ENCODE results near the gene THRA. TPM values are rescaled to one million over a fixed set of nuclear protein-coding genes. Genes with fewer than 3 reads are reported as not detected.

The THRA gene
- polyA plus RNA-seq, 4 donors = 22.4 to 67.5 (median 43.4) TPM

DNA sequence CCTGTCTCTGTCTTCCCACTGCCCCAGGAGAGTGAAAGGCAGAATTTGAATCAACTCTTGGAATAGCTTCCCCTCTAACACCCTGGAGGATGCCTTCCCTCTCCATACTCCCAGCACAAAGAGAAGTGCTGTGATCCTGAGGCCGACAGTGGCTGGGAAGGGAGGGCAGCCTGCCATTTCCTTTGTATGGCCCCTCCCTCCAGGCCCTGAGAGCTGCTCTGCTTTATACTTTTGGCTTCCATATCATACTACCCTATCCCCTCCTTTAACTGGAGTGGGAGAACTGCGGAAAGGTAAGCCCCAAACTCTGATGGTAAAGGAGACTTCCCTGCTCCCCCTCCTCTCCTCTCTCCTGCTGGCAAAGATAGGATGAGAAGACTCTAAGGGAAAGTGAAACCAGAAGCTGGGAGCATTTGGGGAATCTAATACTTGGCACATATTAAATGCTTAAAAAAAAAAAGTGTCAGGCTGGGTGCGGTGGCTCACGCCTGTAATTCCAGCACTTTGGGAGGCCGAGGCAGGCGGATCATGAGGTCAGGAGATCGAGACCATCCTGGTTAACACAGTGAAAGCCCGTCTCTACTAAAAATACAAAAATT, 4.5 kb upstream of the THRA start:
- H3K27ac ChIP-seq (ENCODE audit: low read depth in 1 of 3, low read length in 2 of 3) = peak overlapping the region in 2 of 3 donors; percentile 8 to 59
- H3K36me3 ChIP-seq (ENCODE audit: control insufficient read depth in 3 of 3, insufficient read depth in 2 of 3, low read depth in 1 of 3, low read length in 3 of 3) = no peaks in the 10 kb centered on the region
- DNase-seq = peak in 1 of 2 donors; percentile 66
- H3K4me1 ChIP-seq (ENCODE audit: control insufficient read depth in 3 of 3, insufficient read depth in 2 of 3, low read depth in 1 of 3, low read length in 2 of 3) = peaks cover 0 to 15% (median 3%) of the 10 kb centered on the region in 3 donors
- no peak for FAIRE-seq
- H3K9me3 ChIP-seq (ENCODE audit: control insufficient read depth in 2 of 2, insufficient read depth in 1 of 2, low read depth in 1 of 2, low read length in 1 of 2) = no peaks in the 10 kb centered on the region
- H3K27me3 ChIP-seq (ENCODE audit: control insufficient read depth in 3 of 3, insufficient read depth in 3 of 3, low read length in 3 of 3) = no peaks in the 10 kb centered on the region
- no peak overlapping the region for H3K4me3 ChIP-seq (ENCODE audit: low read depth in 1 of 3, low read length in 3 of 3)
- WGBS, 3 donors = 18 to 31% (median 26%) methylated on average over 8 of the region's 8 CpGs

DNA sequence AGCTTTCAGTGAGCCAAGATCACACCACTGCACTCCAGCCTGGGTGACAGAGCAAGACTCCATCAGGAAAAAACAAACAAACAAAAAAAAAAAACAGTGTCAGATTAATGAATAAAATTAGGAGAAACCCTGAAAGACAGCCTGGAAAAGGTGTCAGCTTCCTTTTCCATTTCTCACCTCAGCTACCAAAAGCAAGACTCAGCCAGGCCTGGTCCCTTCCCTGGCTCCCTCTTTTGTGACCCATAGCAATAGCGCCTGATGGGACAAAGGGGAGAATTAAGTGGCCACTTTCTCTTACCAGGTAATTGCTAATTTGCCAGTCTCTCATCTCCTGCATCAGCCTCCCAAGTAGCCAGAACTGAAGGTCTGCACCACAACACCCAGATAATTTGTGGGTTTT, 3.9 kb upstream of the THRA start:
- Histone ChIP-seq H3K4me1 (ENCODE audit: control insufficient read depth in 3 of 3, insufficient read depth in 2 of 3, low read depth in 1 of 3, low read length in 2 of 3) (peaks cover 0 to 16% (median 0%) of the 10 kb centered on the region in 3 donors), H3K4me3 (ENCODE audit: low read depth in 1 of 3, low read length in 3 of 3) (no peak overlapping the region), H3K27ac (ENCODE audit: low read depth in 1 of 3, low read length in 2 of 3) (peak overlapping the region in 1 of 3 donors; percentile 59), H3K27me3 (ENCODE audit: control insufficient read depth in 3 of 3, insufficient read depth in 3 of 3, low read length in 3 of 3) (no peaks in the 10 kb centered on the region), H3K9me3 (ENCODE audit: control insufficient read depth in 2 of 2, insufficient read depth in 1 of 2, low read depth in 1 of 2, low read length in 1 of 2) (no peaks in the 10 kb centered on the region), H3K36me3 (ENCODE audit: control insufficient read depth in 3 of 3, insufficient read depth in 2 of 3, low read depth in 1 of 3, low read length in 3 of 3) (no peaks in the 10 kb centered on the region)
- DNase-seq (no peak), FAIRE-seq (no peak)
- 91 to 100% (median 93%) methylated on average over 1 of the region's 1 CpG for WGBS, 3 donors

DNA sequence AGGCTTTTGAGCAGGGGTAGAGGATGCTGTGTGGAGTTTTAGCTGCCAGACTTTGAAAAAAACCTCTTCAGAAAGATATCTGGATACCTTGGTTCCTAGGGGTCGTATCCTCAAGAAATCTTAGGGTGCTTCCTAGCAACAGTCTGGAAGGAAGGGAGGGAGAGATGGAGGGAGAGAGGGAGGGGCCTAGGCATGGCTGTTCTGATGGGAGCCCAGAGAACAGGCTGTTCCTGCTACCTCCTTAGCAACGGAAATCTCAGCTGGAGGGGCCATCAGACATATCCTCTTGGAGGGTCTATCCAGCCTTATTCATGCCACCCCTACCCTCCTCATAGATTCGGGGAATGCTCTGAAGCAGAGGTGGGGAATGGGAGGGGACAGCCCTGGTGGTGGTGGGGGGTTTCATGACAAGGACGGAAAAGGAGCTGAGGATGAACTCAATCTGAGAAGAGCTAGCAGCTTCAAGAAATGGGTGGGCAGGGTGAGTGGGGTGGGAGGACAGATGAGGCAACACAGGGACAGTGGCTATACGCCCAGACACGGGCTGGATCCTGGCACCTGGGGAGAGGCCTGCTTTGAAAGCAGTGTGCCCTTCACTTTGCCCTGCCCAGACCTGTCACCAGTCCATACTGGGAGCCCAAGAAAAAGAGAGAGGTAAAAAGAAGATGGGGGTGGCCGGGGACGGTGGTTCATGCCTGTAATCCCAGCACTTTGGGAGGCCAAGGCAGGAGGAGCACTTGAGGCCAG, 2.9 kb upstream of the THRA start:
- no peak overlapping the region for H3K4me3 ChIP-seq (ENCODE audit: low read depth in 1 of 3, low read length in 3 of 3)
- DNase-seq (no peak), FAIRE-seq (no peak)
- H3K9me3 ChIP-seq (ENCODE audit: control insufficient read depth in 2 of 2, insufficient read depth in 1 of 2, low read depth in 1 of 2, low read length in 1 of 2) = no peaks in the 10 kb centered on the region
- no peaks in the 10 kb centered on the region for H3K27me3 ChIP-seq (ENCODE audit: control insufficient read depth in 3 of 3, insufficient read depth in 3 of 3, low read length in 3 of 3)
- peaks cover 0 to 9% (median 0%) of the 10 kb centered on the region in 3 donors for H3K36me3 ChIP-seq (ENCODE audit: control insufficient read depth in 3 of 3, insufficient read depth in 2 of 3, low read depth in 1 of 3, low read length in 3 of 3)
- 77 to 80% (median 79%) methylated on average over 8 of the region's 8 CpGs for WGBS, 3 donors
- H3K4me1 ChIP-seq (ENCODE audit: control insufficient read depth in 3 of 3, insufficient read depth in 2 of 3, low read depth in 1 of 3, low read length in 2 of 3) = peaks cover 0 to 27% (median 0%) of the 10 kb centered on the region in 3 donors
- H3K27ac ChIP-seq (ENCODE audit: low read depth in 1 of 3, low read length in 2 of 3) = no peak overlapping the region

DNA sequence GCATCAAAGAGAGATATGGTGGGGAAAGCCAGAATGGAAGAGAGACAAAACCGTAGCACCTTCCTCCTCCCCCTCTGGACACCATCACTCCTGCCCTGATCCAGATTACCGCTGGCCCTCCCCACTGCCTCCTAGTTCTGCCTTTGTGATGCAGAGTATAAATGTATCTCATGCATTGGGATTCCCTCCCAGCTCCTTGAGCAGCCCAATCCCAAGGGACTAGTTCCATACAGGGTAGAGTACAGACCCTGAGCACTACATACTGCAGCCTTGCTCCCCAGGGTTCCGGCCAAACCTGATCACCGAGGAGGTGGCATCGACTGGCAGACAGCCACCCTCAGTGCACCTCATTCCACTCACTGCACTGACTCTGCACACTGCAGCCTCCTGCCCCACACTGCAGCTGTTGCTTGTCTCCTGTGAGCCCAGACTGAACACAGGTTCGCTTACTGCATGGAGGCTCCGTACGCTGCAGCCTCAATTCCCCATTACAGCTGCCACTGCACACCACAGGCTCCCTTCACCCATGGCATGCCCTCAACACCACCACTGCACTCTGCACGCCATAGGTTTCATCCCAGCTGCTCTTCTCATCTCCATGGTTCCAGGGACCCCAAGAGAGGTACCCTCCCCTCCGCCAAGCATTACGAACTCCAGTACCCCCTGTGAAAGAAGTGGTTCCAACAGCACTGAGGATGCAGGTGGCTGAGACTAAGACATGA, 1.7 kb upstream of the THRA start:
- Histone ChIP-seq H3K9me3 (ENCODE audit: control insufficient read depth in 2 of 2, insufficient read depth in 1 of 2, low read depth in 1 of 2, low read length in 1 of 2) (no peaks in the 10 kb centered on the region), H3K27me3 (ENCODE audit: control insufficient read depth in 3 of 3, insufficient read depth in 3 of 3, low read length in 3 of 3) (no peaks in the 10 kb centered on the region), H3K27ac (ENCODE audit: low read depth in 1 of 3, low read length in 2 of 3) (no peak overlapping the region), H3K4me3 (ENCODE audit: low read depth in 1 of 3, low read length in 3 of 3) (no peak overlapping the region), H3K36me3 (ENCODE audit: control insufficient read depth in 3 of 3, insufficient read depth in 2 of 3, low read depth in 1 of 3, low read length in 3 of 3) (peaks cover 0 to 16% (median 0%) of the 10 kb centered on the region in 3 donors), H3K4me1 (ENCODE audit: control insufficient read depth in 3 of 3, insufficient read depth in 2 of 3, low read depth in 1 of 3, low read length in 2 of 3) (peaks cover 0 to 36% (median 4%) of the 10 kb centered on the region in 3 donors)
- DNase-seq (no peak), FAIRE-seq (no peak)
- WGBS, 3 donors = 46 to 73% (median 57%) methylated on average over 11 of the region's 11 CpGs

DNA sequence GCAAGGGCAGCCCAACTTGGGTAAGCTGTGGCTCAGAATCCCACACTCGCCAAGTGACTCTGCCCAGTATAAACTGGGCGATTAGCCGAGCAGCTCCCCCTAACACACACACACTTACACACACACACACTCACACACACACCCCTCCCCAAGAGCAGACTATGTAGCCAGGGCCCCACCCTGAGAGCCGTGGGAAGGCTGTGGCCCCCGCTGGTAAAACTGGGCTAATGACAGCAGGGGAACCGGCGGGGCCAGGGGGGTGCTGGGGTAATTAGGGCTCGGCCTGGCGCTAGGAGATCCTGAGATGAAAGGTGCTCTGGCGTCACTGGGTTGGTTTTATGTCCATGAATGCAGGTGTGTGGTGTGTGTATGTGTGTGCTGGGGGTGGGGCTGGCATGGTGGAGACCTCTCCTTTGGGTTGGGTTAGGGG, 1.1 kb upstream of the THRA start:
- Histone ChIP-seq H3K4me3 (ENCODE audit: low read depth in 1 of 3, low read length in 3 of 3) (no peak overlapping the region), H3K27ac (ENCODE audit: low read depth in 1 of 3, low read length in 2 of 3) (peak overlapping the region in 1 of 3 donors; percentile 64), H3K9me3 (ENCODE audit: control insufficient read depth in 2 of 2, insufficient read depth in 1 of 2, low read depth in 1 of 2, low read length in 1 of 2) (no peaks in the 10 kb centered on the region), H3K27me3 (ENCODE audit: control insufficient read depth in 3 of 3, insufficient read depth in 3 of 3, low read length in 3 of 3) (no peaks in the 10 kb centered on the region), H3K4me1 (ENCODE audit: control insufficient read depth in 3 of 3, insufficient read depth in 2 of 3, low read depth in 1 of 3, low read length in 2 of 3) (peaks cover 2 to 41% (median 4%) of the 10 kb centered on the region in 3 donors), H3K36me3 (ENCODE audit: control insufficient read depth in 3 of 3, insufficient read depth in 2 of 3, low read depth in 1 of 3, low read length in 3 of 3) (peaks cover 0 to 18% (median 0%) of the 10 kb centered on the region in 3 donors)
- DNase-seq (peak; percentile 42 to 74), FAIRE-seq (no peak)
- 9 to 51% (median 29%) methylated on average over 8 to 10 of the region's 10 CpGs for WGBS, 3 donors

DNA sequence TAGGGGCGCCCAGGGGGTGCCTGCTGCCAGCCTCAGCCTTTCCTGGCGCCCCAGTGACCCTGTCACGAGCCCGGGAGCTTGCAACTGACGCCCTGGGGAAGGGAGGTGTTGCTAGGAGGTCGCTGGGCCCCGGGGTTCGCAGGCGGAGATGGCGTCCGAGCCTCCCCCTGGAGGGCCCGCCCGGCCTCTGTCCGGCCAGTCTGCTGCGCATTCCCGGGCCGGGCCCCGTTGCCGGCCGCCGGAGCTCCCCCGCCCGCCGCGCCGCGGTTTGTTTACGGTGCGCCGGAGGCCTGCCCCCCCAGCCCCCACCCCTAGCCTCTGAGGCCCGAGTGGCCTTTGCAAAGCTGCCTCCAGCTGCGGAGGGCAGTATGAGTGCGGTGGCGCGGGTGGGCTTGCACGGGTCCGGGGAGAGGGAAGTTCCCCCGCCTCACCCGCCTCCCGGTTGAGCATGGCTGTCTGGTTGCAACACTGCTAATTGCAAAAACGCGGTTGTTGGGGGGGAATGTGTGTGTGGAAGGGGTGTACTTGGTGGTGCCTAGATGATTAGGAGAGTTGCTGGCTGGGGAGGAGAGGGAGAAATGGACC, 514 bp downstream of the THRA start:
- H3K27me3 ChIP-seq (ENCODE audit: control insufficient read depth in 3 of 3, insufficient read depth in 3 of 3, low read length in 3 of 3) = no peaks in the 10 kb centered on the region
- H3K27ac ChIP-seq (ENCODE audit: low read depth in 1 of 3, low read length in 2 of 3) = peak overlapping the region; percentile 91 to 99 (median 92)
- DNase-seq (peak in 1 of 2 donors; percentile 85), FAIRE-seq (no peak)
- 0 to 1% (median 0%) methylated on average over 21 to 42 of the region's 42 CpGs for WGBS, 3 donors
- H3K9me3 ChIP-seq (ENCODE audit: control insufficient read depth in 2 of 2, insufficient read depth in 1 of 2, low read depth in 1 of 2, low read length in 1 of 2) = no peaks in the 10 kb centered on the region
- peaks cover 4 to 55% (median 5%) of the 10 kb centered on the region in 3 donors for H3K4me1 ChIP-seq (ENCODE audit: control insufficient read depth in 3 of 3, insufficient read depth in 2 of 3, low read depth in 1 of 3, low read length in 2 of 3)
- peaks cover 0 to 32% (median 0%) of the 10 kb centered on the region in 3 donors for H3K36me3 ChIP-seq (ENCODE audit: control insufficient read depth in 3 of 3, insufficient read depth in 2 of 3, low read depth in 1 of 3, low read length in 3 of 3)
- peak overlapping the region; percentile 79 to 93 (median 90) for H3K4me3 ChIP-seq (ENCODE audit: low read depth in 1 of 3, low read length in 3 of 3)

DNA sequence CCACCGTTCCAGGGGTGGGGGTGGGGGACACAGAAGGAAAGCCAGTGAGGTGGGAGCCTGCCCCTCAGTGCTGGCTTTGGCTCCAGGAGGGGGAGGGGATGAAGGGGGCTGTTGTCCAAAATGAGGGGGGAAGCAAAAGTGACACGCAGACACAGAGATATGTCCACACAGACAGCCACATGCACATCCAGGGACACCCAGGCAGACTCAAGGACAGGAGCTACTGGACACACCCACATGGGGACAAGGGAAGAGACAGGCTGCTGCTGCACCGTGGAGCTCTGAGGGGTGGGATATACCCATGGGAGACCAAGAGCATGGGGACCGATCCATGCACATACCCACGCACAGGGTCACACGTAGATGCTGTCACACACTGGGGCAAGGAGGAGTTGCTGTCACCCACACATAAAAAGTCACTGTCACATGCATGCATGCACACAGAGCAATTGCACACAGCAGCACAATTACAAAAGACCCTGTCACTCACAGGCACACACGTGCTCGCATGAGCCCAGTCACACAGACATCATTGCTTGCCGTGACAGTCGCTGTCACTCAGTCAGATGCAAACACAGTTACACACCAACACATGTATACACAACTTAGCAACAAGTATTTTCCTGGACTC, 1.3 kb downstream of the THRA start:
- no peaks in the 10 kb centered on the region for H3K9me3 ChIP-seq (ENCODE audit: control insufficient read depth in 2 of 2, insufficient read depth in 1 of 2, low read depth in 1 of 2, low read length in 1 of 2)
- 7 to 20% (median 18%) methylated on average over 10 of the region's 10 CpGs for WGBS, 3 donors
- DNase-seq (peak; percentile 57 to 64), FAIRE-seq (no peak)
- no peaks in the 10 kb centered on the region for H3K27me3 ChIP-seq (ENCODE audit: control insufficient read depth in 3 of 3, insufficient read depth in 3 of 3, low read length in 3 of 3)
- peak overlapping the region; percentile 79 to 93 (median 90) for H3K4me3 ChIP-seq (ENCODE audit: low read depth in 1 of 3, low read length in 3 of 3)
- peak overlapping the region; percentile 91 to 99 (median 92) for H3K27ac ChIP-seq (ENCODE audit: low read depth in 1 of 3, low read length in 2 of 3)
- H3K36me3 ChIP-seq (ENCODE audit: control insufficient read depth in 3 of 3, insufficient read depth in 2 of 3, low read depth in 1 of 3, low read length in 3 of 3) = peaks cover 0 to 34% (median 0%) of the 10 kb centered on the region in 3 donors
- H3K4me1 ChIP-seq (ENCODE audit: control insufficient read depth in 3 of 3, insufficient read depth in 2 of 3, low read depth in 1 of 3, low read length in 2 of 3) = peaks cover 4 to 61% (median 8%) of the 10 kb centered on the region in 3 donors
